Measurements from ENCODE around the gene ELK3. TPM values are rescaled to one million over a fixed set of nuclear protein-coding genes. Genes with fewer than 3 reads are reported as not detected.

ELK3 gene
- total RNA-seq, 1 donor from 2014 or later = 4.8 TPM

- Mint-ChIP-seq H3K4me1 (peaks cover 8% of the 10 kb centered on the region), H3K27me3 (ENCODE audit: insufficient read depth, low read depth) (peaks cover 3% of the 10 kb centered on the region)
Measured at GRCh38 chr12:96189781-96190180, 4.4 kb upstream of the ELK3 start.

DNA sequence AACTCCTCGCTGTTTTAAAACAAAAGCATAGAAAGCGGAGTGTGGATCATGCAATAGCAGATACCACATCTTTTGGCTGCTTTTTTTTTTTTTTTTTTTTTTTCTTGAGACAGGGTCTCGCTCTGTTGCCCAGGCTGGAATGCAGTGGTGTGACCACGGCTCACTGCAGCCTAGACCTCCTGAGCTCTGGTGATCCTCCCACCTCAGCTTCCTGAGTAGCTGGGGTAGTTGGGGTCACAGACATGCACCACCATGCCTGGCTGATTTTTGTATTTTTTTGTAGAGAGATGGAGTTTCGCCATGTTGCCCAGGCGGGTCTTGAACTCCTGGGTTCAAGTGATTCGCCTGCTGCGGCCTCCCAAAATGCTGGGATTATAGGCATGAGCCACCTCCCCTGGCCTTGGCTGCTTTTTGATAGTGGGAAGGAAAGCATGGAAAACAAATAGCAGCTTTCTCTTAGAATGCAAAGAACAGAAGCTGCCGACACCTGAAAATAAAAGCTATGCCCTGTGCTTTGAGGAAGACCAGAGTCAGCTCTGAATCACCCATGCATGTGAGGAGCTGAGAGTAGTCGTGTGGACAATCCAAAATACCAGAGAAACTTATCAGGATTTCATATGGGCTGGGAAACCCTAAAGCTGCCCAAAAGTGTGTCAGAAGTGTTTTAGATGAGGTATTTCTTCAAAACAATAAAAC lies 3.6 kb upstream of the ELK3 start:
- no peak overlapping the region for H3K27ac Mint-ChIP-seq
- H3K4me1 Mint-ChIP-seq = peaks cover 11% of the 10 kb centered on the region
- peaks cover 7% of the 10 kb centered on the region for H3K4me1 ChIP-seq
- H3K4me3 ChIP-seq = no peak overlapping the region
- no peaks in the 10 kb centered on the region for H3K36me3 Mint-ChIP-seq
- H3K9ac ChIP-seq = no peak overlapping the region
- no peaks in the 10 kb centered on the region for H4K20me1 ChIP-seq (ENCODE audit: low read depth)
- H2AFZ ChIP-seq (replicated peaks) = no peak overlapping the region
- no peak for TF ChIP-seq EZH2phosphoT487 (IDR thresholded peaks at IDR 0.05)
- TF ChIP-seq CTCF (IDR thresholded peaks at IDR 0.05) = no peak
- no peak for TF ChIP-seq EZH2 (IDR thresholded peaks at IDR 0.05)
- peaks cover 4% of the 10 kb centered on the region for H3K9me3 Mint-ChIP-seq
- H3K79me2 ChIP-seq (ENCODE audit: low read depth) = no peaks in the 10 kb centered on the region
- H3F3A ChIP-seq (ENCODE audit: low read depth) = peaks cover 16% of the 10 kb centered on the region
- no peaks in the 10 kb centered on the region for H3K36me3 ChIP-seq
- no peaks in the 10 kb centered on the region for H3K9me3 ChIP-seq (ENCODE audit: low read depth)
- H3K4me2 ChIP-seq = no peak overlapping the region
- no peak overlapping the region for H3K27ac ChIP-seq
- peaks cover 23% of the 10 kb centered on the region for H3K27me3 ChIP-seq
- peaks cover 2% of the 10 kb centered on the region for H3K27me3 Mint-ChIP-seq (ENCODE audit: insufficient read depth, low read depth)
- H3K4me3 Mint-ChIP-seq = no peak overlapping the region
- DNase-seq (ENCODE audit: low spot score) = no peak

More at GRCh38 chr12:96189781-96190180, 4.4 kb upstream of the ELK3 start:
- Histone ChIP-seq H4K20me1 (ENCODE audit: low read depth) (no peaks in the 10 kb centered on the region), H3K4me1 (no peaks in the 10 kb centered on the region), H3K36me3 (no peaks in the 10 kb centered on the region), H3K27me3 (peaks cover 16% of the 10 kb centered on the region), H3F3A (ENCODE audit: low read depth) (peaks cover 10% of the 10 kb centered on the region), H3K9ac (no peak overlapping the region), H3K27ac (no peak overlapping the region), H3K4me2 (no peak overlapping the region), H2AFZ (replicated peaks) (no peak overlapping the region), H3K79me2 (ENCODE audit: low read depth) (no peaks in the 10 kb centered on the region), H3K4me3 (no peak overlapping the region), H3K9me3 (ENCODE audit: low read depth) (no peaks in the 10 kb centered on the region)
- TF ChIP-seq EZH2 (IDR thresholded peaks at IDR 0.05) = no peak
- TF ChIP-seq CTCF (IDR thresholded peaks at IDR 0.05) = no peak
- Mint-ChIP-seq H3K27ac (no peak overlapping the region), H3K4me3 (no peak overlapping the region), H3K36me3 (no peaks in the 10 kb centered on the region), H3K9me3 (peaks cover 4% of the 10 kb centered on the region)
- DNase-seq (ENCODE audit: low spot score) = no peak

DNA sequence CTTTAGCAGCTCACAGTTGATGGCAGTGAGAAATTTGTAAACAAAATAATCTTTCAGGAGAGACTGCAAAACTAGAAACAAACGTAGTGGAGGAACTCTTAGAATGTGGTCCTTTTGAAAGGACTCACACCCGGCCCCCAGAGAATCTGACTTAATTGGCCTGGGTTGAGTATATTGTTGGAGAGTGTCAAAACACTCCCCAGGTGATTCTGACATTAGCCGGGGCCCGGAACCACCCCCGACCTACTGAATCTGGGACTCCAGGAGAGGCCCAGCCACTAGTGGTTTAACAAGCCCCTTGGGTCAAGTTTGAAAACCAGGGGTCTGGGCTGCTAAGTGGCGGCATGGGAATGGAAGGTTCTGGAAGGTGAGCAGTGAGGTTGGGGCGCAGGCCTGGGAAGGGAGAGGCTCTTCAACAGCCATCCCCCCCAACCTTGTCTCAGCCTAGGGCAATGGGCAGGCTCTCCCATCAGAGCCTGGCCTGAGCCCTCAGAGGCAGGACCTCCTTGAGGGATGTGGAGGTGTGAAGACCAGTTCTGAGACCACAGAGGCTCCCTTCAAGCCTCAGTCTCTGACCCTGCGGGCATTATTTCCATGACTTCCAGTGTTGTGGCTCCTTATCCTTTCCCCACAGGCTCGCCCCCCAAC lies 1.1 kb upstream of the ELK3 start:
- H3K4me2 ChIP-seq = peak overlapping the region; percentile 96
- H3K9me3 Mint-ChIP-seq = peaks cover 4% of the 10 kb centered on the region

More for the DNA sequence above, 1.1 kb upstream of the ELK3 start:
- H3K27ac ChIP-seq = no peak overlapping the region
- Mint-ChIP-seq H3K27me3 (ENCODE audit: insufficient read depth, low read depth) (no peaks in the 10 kb centered on the region), H3K4me3 (peak overlapping the region; percentile 93), H3K27ac (no peak overlapping the region), H3K36me3 (no peaks in the 10 kb centered on the region), H3K4me1 (peaks cover 18% of the 10 kb centered on the region)
- no peaks in the 10 kb centered on the region for H3K79me2 ChIP-seq (ENCODE audit: low read depth)
- H3K27me3 ChIP-seq = peaks cover 48% of the 10 kb centered on the region
- DNase-seq (ENCODE audit: low spot score) = no peak
- H3K36me3 ChIP-seq = no peaks in the 10 kb centered on the region
- H3K9ac ChIP-seq = no peak overlapping the region
- H3K9me3 ChIP-seq (ENCODE audit: low read depth) = no peaks in the 10 kb centered on the region
- no peaks in the 10 kb centered on the region for H4K20me1 ChIP-seq (ENCODE audit: low read depth)
- H3F3A ChIP-seq (ENCODE audit: low read depth) = peaks cover 25% of the 10 kb centered on the region
- peaks cover 14% of the 10 kb centered on the region for H3K4me1 ChIP-seq
- TF ChIP-seq EZH2phosphoT487 (IDR thresholded peaks at IDR 0.05) = no peak
- no peak for TF ChIP-seq CTCF (IDR thresholded peaks at IDR 0.05)
- TF ChIP-seq EZH2 (IDR thresholded peaks at IDR 0.05) = no peak
- H2AFZ ChIP-seq (replicated peaks) = no peak overlapping the region
- no peak overlapping the region for H3K4me3 ChIP-seq
